COR-L47 (cell line): ENCODE measurements around the gene APOC4.
"Not testable (repeated sequence)": the region's sequence is repeated elsewhere in the genome, so short reads cannot be mapped to it uniquely, and the experiment has no call there.

Experiments
- DNase-seq: peaks from one replicate; lab custom pipeline; 2025; lab: John Stamatoyannopoulos, UW

Gene APOC4

GRCh38 chr19:44958090-44958489 is 16.1 kb downstream of the APOC4 start:
- no peak for DNase-seq

GRCh38 chr19:44959691-44960090 is 17.7 kb downstream of the APOC4 start:
- DNase-seq: no peak

DNA sequence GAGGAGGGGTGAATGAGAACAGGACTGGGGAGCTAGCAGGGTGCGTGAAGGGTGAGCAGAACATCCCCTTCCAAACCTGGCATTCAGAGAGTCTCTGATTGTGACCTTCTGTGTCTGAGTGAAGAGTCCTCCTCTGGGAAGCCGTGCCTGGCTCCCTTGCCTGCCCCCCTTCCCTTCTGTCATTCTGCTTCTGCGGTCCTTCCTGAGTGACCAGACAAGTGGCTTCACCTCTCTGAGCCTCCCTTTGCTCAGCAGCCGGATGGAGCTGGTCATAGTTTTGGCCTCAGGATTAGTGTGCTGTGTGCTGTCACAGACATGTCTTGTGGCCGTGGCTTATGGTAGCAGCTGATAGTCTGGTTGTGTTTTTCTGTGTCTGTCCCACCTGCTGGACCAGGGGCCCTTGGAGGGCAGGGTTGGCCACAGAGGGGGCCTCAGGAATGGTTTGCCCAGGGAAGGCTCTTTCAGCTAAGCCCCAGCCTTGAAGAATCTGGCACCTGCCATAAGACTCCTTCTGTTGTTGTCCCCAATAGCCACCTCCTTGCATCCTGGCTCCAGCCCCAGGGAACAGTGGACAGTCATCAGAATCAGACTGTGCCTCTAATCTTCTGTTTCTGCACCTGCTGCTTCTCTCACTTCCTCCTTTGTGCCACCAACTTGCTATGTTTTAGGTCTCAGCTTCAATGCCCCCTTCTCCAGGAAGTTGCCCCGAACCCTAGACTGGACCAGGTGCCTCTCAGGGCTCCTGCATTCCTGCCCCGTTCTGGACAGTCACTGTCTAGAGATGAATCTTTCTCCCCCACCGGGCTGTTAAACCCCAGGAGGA is 19.1 kb downstream of the APOC4 start:
- DNase-seq: no peak

GRCh38 chr19:44961821-44962220 is 19.8 kb downstream of the APOC4 start:
- no peak for DNase-seq

DNA sequence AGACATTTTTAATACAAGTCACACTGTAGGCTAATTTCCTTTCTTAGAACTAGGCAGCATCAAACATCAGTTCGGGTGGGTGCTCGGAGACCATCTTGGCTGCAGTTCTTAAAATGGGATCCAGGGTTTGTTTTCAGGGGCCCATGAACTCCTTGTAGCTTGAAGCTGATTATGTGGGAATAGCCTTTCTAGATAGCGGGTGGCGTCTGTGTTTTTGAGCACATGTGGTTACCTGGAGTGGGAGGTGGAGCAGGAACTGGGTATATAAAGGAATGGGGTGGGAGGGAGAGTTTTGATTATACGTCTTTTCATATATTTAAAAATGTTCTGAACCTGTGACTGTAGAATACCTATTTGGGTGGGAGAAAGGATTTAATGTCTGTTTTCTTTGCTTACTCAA is 26.1 kb downstream of the APOC4 start:
- no peak for DNase-seq

- DNase-seq: no peak
Measured at GRCh38 chr19:44968670-44969069, 26.6 kb downstream of the APOC4 start.

DNA sequence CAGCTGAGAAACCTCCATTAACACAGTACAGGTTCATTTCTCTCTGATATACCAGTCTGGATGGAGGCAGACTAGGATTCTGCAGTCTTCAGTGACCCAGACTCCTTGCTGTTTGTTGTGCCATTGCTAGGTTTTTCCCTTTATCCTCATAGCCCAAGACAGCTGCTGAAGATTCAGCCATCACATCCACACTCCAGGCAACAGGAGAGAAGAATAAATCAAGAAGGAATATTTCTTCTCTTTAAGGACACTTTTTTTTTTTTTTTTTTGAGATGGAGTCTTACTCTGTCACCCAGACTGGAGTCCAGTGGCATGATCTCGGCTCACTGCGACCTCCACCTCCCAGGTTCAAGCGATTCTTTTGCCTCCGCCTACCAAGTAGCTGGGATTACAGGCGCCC is 27.4 kb downstream of the APOC4 start:
- DNase-seq: no peak

- DNase-seq: not testable (repeated sequence)
Measured at GRCh38 chr19:44971451-44971850, 29.4 kb downstream of the APOC4 start.

DNA sequence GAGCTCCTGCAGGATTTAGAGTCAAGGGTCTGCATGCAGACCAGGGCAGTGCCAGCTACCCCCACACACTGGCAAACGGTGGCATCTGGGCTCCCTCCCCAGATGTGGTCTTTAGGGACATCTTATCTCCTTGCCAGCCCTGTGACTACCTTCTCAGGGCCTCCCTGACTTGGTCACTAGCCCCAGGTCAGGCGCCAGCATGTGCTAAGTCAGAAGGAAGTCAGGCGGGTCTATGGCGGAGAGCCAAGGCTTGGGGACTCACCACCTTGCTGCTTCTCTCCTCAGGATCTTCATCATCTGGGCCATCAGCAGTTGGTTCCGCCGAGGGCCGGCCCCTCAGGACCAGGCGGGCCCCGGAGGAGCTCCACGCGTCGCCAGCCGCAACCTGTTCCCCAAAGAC is 30.8 kb downstream of the APOC4 start:
- no peak for DNase-seq

GRCh38 chr19:44973982-44974735 is 32.1 kb downstream of the APOC4 start:
- no peak for DNase-seq

GRCh38 chr19:44974857-44975256 is 32.8 kb downstream of the APOC4 start:
- no peak for DNase-seq

GRCh38 chr19:44975444-44975843 is 33.4 kb downstream of the APOC4 start:
- no peak for DNase-seq

DNA sequence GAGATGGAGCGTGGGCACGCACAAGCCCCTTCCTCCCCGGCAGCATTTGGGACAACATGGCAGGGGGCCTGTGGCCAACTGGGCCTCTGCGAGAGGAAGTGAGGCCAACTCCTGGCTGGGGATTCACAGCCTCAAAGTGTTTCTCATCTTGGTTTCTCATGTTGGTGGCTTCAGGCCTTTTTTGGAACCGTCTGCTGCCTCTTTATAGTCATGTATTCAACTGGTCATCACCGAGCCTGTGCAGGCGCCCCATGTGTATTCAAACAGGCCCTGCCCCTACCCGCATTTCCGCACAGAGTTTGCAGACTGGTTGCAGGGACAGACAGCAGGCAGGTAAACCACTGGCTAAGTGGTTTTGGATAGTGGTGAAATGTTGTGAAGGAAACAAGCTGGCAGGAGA is 42.0 kb downstream of the APOC4 start:
- DNase-seq: no peak

- no peak for DNase-seq
Measured at GRCh38 chr19:44985445-44985844, 43.4 kb downstream of the APOC4 start.

DNA sequence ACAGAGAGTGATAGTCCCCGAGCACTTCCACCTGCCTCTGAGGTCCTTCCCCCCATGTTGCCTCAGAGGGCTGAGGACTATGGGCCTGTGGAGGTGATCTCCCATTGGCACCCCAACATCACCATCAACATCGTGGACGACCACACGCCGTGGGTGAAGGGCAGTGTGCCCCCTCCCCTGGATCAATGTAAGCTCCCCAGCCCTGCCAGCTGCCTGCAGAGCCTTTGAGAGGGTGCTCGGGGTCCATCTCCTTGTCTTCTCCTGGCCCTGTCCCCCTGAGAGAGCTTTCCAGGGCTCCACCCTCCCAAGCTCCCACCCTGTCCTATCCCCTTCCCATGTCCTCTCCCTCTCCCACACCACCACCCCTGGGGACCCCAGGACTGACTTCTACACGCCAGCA is 44.4 kb downstream of the APOC4 start:
- DNase-seq: no peak

- no peak for DNase-seq
Measured at GRCh38 chr19:44987148-44987675, 45.2 kb downstream of the APOC4 start.

- DNase-seq: no peak
Measured at GRCh38 chr19:44988273-44988672, 46.2 kb downstream of the APOC4 start.

- peak; percentile 48 for DNase-seq
Measured at GRCh38 chr19:44988896-44989556, 47.0 kb downstream of the APOC4 start.

GRCh38 chr19:44990459-44990858 is 48.4 kb downstream of the APOC4 start:
- no peak for DNase-seq

DNA sequence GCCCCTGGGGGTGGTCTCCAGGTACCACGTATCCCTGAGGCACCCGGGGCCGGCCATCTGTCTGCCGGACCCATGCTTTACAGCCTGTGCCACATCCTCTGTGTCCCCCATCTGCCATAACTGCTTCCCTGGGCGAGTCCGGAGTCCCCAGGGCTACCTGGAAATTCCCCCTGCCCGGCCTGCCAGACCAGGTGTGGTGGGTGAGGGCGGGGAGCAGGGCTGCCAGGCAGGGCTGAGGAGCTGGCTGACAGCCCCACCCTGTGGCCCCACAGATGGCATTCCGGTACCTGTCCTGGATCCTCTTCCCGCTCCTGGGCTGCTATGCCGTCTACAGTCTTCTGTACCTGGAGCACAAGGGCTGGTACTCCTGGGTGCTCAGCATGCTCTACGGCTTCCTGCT is 48.9 kb downstream of the APOC4 start:
- no peak for DNase-seq

- no peak for DNase-seq
Measured at GRCh38 chr19:44992336-44993163, 50.5 kb downstream of the APOC4 start.

- DNase-seq: no peak
Measured at GRCh38 chr19:44993526-44993925, 51.5 kb downstream of the APOC4 start.
